T-helper 17 cell (primary cell): ENCODE results near the gene FGF7. TPM values are rescaled to one million over a fixed set of nuclear protein-coding genes. Genes with fewer than 3 reads are reported as not detected.
"Not testable (repeated sequence)": the region's sequence is repeated elsewhere in the genome, so short reads cannot be mapped to it uniquely, and the experiment has no call there.

Experiments used
- ATAC-seq: fragments of 150-1000 bp; cut with Tn5 transposase; 2 replicates; pipeline ENCODE4 v1.10.0; 2021; ENCODE audit warnings: mild to moderate bottlenecking, moderate library complexity
- DNase-seq, 3 donors: peaks; one replicate each; pipeline versions ENCODE4 v3.0.0 to v3.0.0-alpha.2; 2020 to 2021
- H3K9me3 ChIP-seq: one replicate; pipeline ENCODE4 v1.7.0; 2013; ENCODE audit warnings: low read length, mild to moderate bottlenecking; ENCODE audit not compliant: control insufficient read depth, poor library complexity, severe bottlenecking
- H3K27ac Mint-ChIP-seq: one replicate; pipeline ENCODE4 v1.8.0; 2022; ENCODE audit warnings: mild to moderate bottlenecking, moderate library complexity, mixed read lengths
- H3K27me3 Mint-ChIP-seq: one replicate; pipeline ENCODE4 v1.8.0; 2022; ENCODE audit warnings: mixed read lengths
- H3K36me3 Mint-ChIP-seq: one replicate; pipeline ENCODE4 v1.8.0; 2022; ENCODE audit warnings: low read depth, mixed read lengths
- H3K4me1 Mint-ChIP-seq: one replicate; pipeline ENCODE4 v1.8.0; 2022; ENCODE audit warnings: mild to moderate bottlenecking, mixed read lengths
- H3K4me3 Mint-ChIP-seq: one replicate; pipeline ENCODE4 v1.8.0; 2022; ENCODE audit warnings: mild to moderate bottlenecking, moderate library complexity, mixed read lengths
- total RNA-seq, 4 donors: library from RNA in 2 of 4; stranded (reverse) in 2 of 4; gene quantifications; one replicate each; pipeline ENCODE4 v1.2.3 and lab custom pipeline; 2022 to 2026

FGF7 gene
- total RNA-seq, 2 donors from 2014 or later = 0.05 TPM; not detected in 1

GRCh38 chr15:49485401-49485800 lies 62.4 kb downstream of the FGF7 start:
- H3K4me1 Mint-ChIP-seq, H3K4me3 Mint-ChIP-seq, ATAC-seq, H3K27ac Mint-ChIP-seq, H3K36me3 Mint-ChIP-seq, H3K27me3 Mint-ChIP-seq, H3K9me3 ChIP-seq, DNase-seq: not testable (repeated sequence)

- no peak for ATAC-seq
- DNase-seq = no peak
- Mint-ChIP-seq H3K27ac (no peak overlapping the region), H3K4me3 (no peak overlapping the region), H3K36me3 (no peaks in the 10 kb centered on the region), H3K4me1 (no peaks in the 10 kb centered on the region), H3K27me3 (peaks cover 5% of the 10 kb centered on the region)
- H3K9me3 ChIP-seq = no peaks in the 10 kb centered on the region
These were observed 67.9 kb downstream of the FGF7 start for GRCh38 chr15:49490966-49491365.

- ATAC-seq (no peak), DNase-seq (no peak)
- Mint-ChIP-seq H3K27me3 (peaks cover 5% of the 10 kb centered on the region), H3K27ac (no peak overlapping the region), H3K4me1 (no peaks in the 10 kb centered on the region), H3K4me3 (no peak overlapping the region), H3K36me3 (no peaks in the 10 kb centered on the region)
- no peaks in the 10 kb centered on the region for H3K9me3 ChIP-seq
These were observed 69.1 kb downstream of the FGF7 start for GRCh38 chr15:49492151-49492550.

- H3K4me1 Mint-ChIP-seq = no peaks in the 10 kb centered on the region
- no peak for DNase-seq
- H3K27me3 Mint-ChIP-seq = peaks cover 5% of the 10 kb centered on the region
- no peak overlapping the region for H3K27ac Mint-ChIP-seq
- no peak for ATAC-seq
- H3K36me3 Mint-ChIP-seq = no peaks in the 10 kb centered on the region
- no peak overlapping the region for H3K4me3 Mint-ChIP-seq
- H3K9me3 ChIP-seq = no peaks in the 10 kb centered on the region
These were observed 69.8 kb downstream of the FGF7 start for GRCh38 chr15:49492830-49493229.

GRCh38 chr15:49494842-49495241 lies 71.8 kb downstream of the FGF7 start:
- DNase-seq (no peak), ATAC-seq (no peak)
- H3K27me3 Mint-ChIP-seq = peaks cover 5% of the 10 kb centered on the region
- no peaks in the 10 kb centered on the region for H3K36me3 Mint-ChIP-seq
- no peaks in the 10 kb centered on the region for H3K9me3 ChIP-seq
- no peak overlapping the region for H3K27ac Mint-ChIP-seq
- H3K4me3 Mint-ChIP-seq = no peak overlapping the region
- H3K4me1 Mint-ChIP-seq = no peaks in the 10 kb centered on the region

GRCh38 chr15:49495993-49496753 lies 73.1 kb downstream of the FGF7 start:
- H3K27me3 Mint-ChIP-seq = peaks cover 5% of the 10 kb centered on the region
- no peaks in the 10 kb centered on the region for H3K9me3 ChIP-seq
- DNase-seq (no peak), ATAC-seq (no peak)
- no peaks in the 10 kb centered on the region for H3K36me3 Mint-ChIP-seq
- H3K27ac Mint-ChIP-seq = no peak overlapping the region
- no peaks in the 10 kb centered on the region for H3K4me1 Mint-ChIP-seq
- H3K4me3 Mint-ChIP-seq = no peak overlapping the region

GRCh38 chr15:49501586-49501985 lies 78.5 kb downstream of the FGF7 start:
- DNase-seq = no peak
- no peak overlapping the region for H3K4me3 Mint-ChIP-seq
- H3K27ac Mint-ChIP-seq = no peak overlapping the region
- no peaks in the 10 kb centered on the region for H3K4me1 Mint-ChIP-seq
- no peaks in the 10 kb centered on the region for H3K9me3 ChIP-seq
- no peaks in the 10 kb centered on the region for H3K27me3 Mint-ChIP-seq
- no peak for ATAC-seq
- H3K36me3 Mint-ChIP-seq = no peaks in the 10 kb centered on the region

GRCh38 chr15:49506341-49506740 lies 83.3 kb downstream of the FGF7 start:
- no peak overlapping the region for H3K27ac Mint-ChIP-seq
- DNase-seq = no peak
- no peaks in the 10 kb centered on the region for H3K27me3 Mint-ChIP-seq
- H3K4me3 Mint-ChIP-seq = no peak overlapping the region
- ATAC-seq = no peak
- no peaks in the 10 kb centered on the region for H3K36me3 Mint-ChIP-seq
- H3K9me3 ChIP-seq = no peaks in the 10 kb centered on the region
- no peaks in the 10 kb centered on the region for H3K4me1 Mint-ChIP-seq

GRCh38 chr15:49507261-49507660 lies 84.2 kb downstream of the FGF7 start:
- ATAC-seq (no peak), DNase-seq (no peak)
- H3K9me3 ChIP-seq = no peaks in the 10 kb centered on the region
- no peak overlapping the region for H3K27ac Mint-ChIP-seq
- no peaks in the 10 kb centered on the region for H3K4me1 Mint-ChIP-seq
- no peaks in the 10 kb centered on the region for H3K27me3 Mint-ChIP-seq
- H3K4me3 Mint-ChIP-seq = no peak overlapping the region
- H3K36me3 Mint-ChIP-seq = no peaks in the 10 kb centered on the region

GRCh38 chr15:49512739-49513138 lies 89.7 kb downstream of the FGF7 start:
- H3K27ac Mint-ChIP-seq, ATAC-seq, H3K4me3 Mint-ChIP-seq, DNase-seq, H3K27me3 Mint-ChIP-seq, H3K9me3 ChIP-seq, H3K36me3 Mint-ChIP-seq, H3K4me1 Mint-ChIP-seq: not testable (repeated sequence)

GRCh38 chr15:49521802-49522201 lies 98.8 kb downstream of the FGF7 start:
- H3K27ac Mint-ChIP-seq = no peak overlapping the region

GRCh38 chr15:49528289-49528688 lies 105.2 kb downstream of the FGF7 start:
- H3K4me3 Mint-ChIP-seq = no peak overlapping the region
- no peak for ATAC-seq

More at GRCh38 chr15:49521802-49522201, 98.8 kb downstream of the FGF7 start:
- DNase-seq (no peak), ATAC-seq (no peak)
- Mint-ChIP-seq H3K4me1 (no peaks in the 10 kb centered on the region), H3K27me3 (no peaks in the 10 kb centered on the region), H3K4me3 (no peak overlapping the region), H3K36me3 (no peaks in the 10 kb centered on the region)
- H3K9me3 ChIP-seq = no peaks in the 10 kb centered on the region

GRCh38 chr15:49530092-49530491 lies 107.0 kb downstream of the FGF7 start:
- Mint-ChIP-seq H3K4me3 (no peak overlapping the region), H3K36me3 (no peaks in the 10 kb centered on the region), H3K4me1 (no peaks in the 10 kb centered on the region), H3K27me3 (no peaks in the 10 kb centered on the region), H3K27ac (no peak overlapping the region)
- H3K9me3 ChIP-seq = no peaks in the 10 kb centered on the region
- ATAC-seq = no peak
- no peak for DNase-seq

More at GRCh38 chr15:49528289-49528688, 105.2 kb downstream of the FGF7 start:
- H3K9me3 ChIP-seq = no peaks in the 10 kb centered on the region
- Mint-ChIP-seq H3K27me3 (no peaks in the 10 kb centered on the region), H3K27ac (no peak overlapping the region), H3K36me3 (no peaks in the 10 kb centered on the region), H3K4me1 (no peaks in the 10 kb centered on the region)
- no peak for DNase-seq
